Activated T-helper 17 cell treated with anti-CD3 and anti-CD28 coated beads, Interleukin-2, amount 50 U/mL, for 72 hours (primary cell): ENCODE results near the gene DYNC1I1. TPM values are rescaled to one million over a fixed set of nuclear protein-coding genes. Genes with fewer than 3 reads are reported as not detected.

Experiments
- ATAC-seq: fragments of 150-1000 bp; cut with Tn5 transposase; replicated peaks from 2 replicates; pipeline ENCODE4 v1.10.0; 2021; ENCODE audit warnings: mild to moderate bottlenecking, moderate library complexity
- H3K27ac Mint-ChIP-seq: one replicate; pipeline ENCODE4 v1.8.0; 2022; ENCODE audit warnings: mixed read lengths
- H3K27me3 Mint-ChIP-seq: one replicate; pipeline ENCODE4 v1.8.0; 2022; ENCODE audit warnings: mixed read lengths
- H3K36me3 Mint-ChIP-seq: one replicate; pipeline ENCODE4 v1.8.0; 2022; ENCODE audit warnings: low read depth, mild to moderate bottlenecking, mixed read lengths
- H3K4me1 Mint-ChIP-seq: one replicate; pipeline ENCODE4 v1.8.0; 2022; ENCODE audit warnings: mixed read lengths
- H3K4me3 Mint-ChIP-seq: one replicate; pipeline ENCODE4 v1.8.0; 2022; ENCODE audit warnings: mild to moderate bottlenecking, mixed read lengths
- H3K9me3 Mint-ChIP-seq: one replicate; pipeline ENCODE4 v1.8.0; 2022; ENCODE audit warnings: mixed read lengths
- total RNA-seq, 2 donors: library from RNA; stranded (reverse); gene quantifications; one replicate each; pipeline ENCODE4 v1.2.3, GENCODE V29; 2022

DYNC1I1 gene
- total RNA-seq, 2 donors from 2014 or later = not detected

GRCh38 chr7:95897557-95898251 is 125.3 kb downstream of the DYNC1I1 start:
- Mint-ChIP-seq H3K27ac (no peak overlapping the region), H3K4me1 (no peaks in the 10 kb centered on the region), H3K9me3 (no peaks in the 10 kb centered on the region), H3K36me3 (no peaks in the 10 kb centered on the region), H3K4me3 (no peak overlapping the region), H3K27me3 (peaks cover 20% of the 10 kb centered on the region)
- ATAC-seq = no peak

GRCh38 chr7:95899919-95900513 is 127.7 kb downstream of the DYNC1I1 start:
- Mint-ChIP-seq H3K4me3 (no peak overlapping the region), H3K27me3 (peaks cover 20% of the 10 kb centered on the region), H3K9me3 (no peaks in the 10 kb centered on the region), H3K4me1 (no peaks in the 10 kb centered on the region), H3K27ac (no peak overlapping the region), H3K36me3 (no peaks in the 10 kb centered on the region)
- ATAC-seq = no peak

- no peak for ATAC-seq
- H3K4me1 Mint-ChIP-seq = no peaks in the 10 kb centered on the region
- no peak overlapping the region for H3K4me3 Mint-ChIP-seq
- H3K9me3 Mint-ChIP-seq = no peaks in the 10 kb centered on the region
- H3K27me3 Mint-ChIP-seq = peaks cover 20% of the 10 kb centered on the region
- no peak overlapping the region for H3K27ac Mint-ChIP-seq
- H3K36me3 Mint-ChIP-seq = no peaks in the 10 kb centered on the region
Measured at GRCh38 chr7:95901006-95901405, 128.7 kb downstream of the DYNC1I1 start.

GRCh38 chr7:95904099-95904498 is 131.7 kb downstream of the DYNC1I1 start:
- no peaks in the 10 kb centered on the region for H3K36me3 Mint-ChIP-seq
- no peak overlapping the region for H3K27ac Mint-ChIP-seq
- peaks cover 23% of the 10 kb centered on the region for H3K27me3 Mint-ChIP-seq
- no peak overlapping the region for H3K4me3 Mint-ChIP-seq
- H3K9me3 Mint-ChIP-seq = no peaks in the 10 kb centered on the region
- no peak for ATAC-seq
- no peaks in the 10 kb centered on the region for H3K4me1 Mint-ChIP-seq

GRCh38 chr7:95905167-95905566 is 132.8 kb downstream of the DYNC1I1 start:
- no peak for ATAC-seq
- Mint-ChIP-seq H3K27ac (no peak overlapping the region), H3K36me3 (no peaks in the 10 kb centered on the region), H3K4me1 (no peaks in the 10 kb centered on the region), H3K4me3 (no peak overlapping the region), H3K9me3 (no peaks in the 10 kb centered on the region), H3K27me3 (peaks cover 23% of the 10 kb centered on the region)

- Mint-ChIP-seq H3K27ac (no peak overlapping the region), H3K9me3 (no peaks in the 10 kb centered on the region)
Measured at GRCh38 chr7:95906851-95907250, 134.5 kb downstream of the DYNC1I1 start.

GRCh38 chr7:95907337-95907736 is 135.0 kb downstream of the DYNC1I1 start:
- H3K4me1 Mint-ChIP-seq = no peaks in the 10 kb centered on the region
- no peak overlapping the region for H3K4me3 Mint-ChIP-seq
- H3K9me3 Mint-ChIP-seq = no peaks in the 10 kb centered on the region
- no peak for ATAC-seq
- H3K27me3 Mint-ChIP-seq = peaks cover 27% of the 10 kb centered on the region
- H3K36me3 Mint-ChIP-seq = no peaks in the 10 kb centered on the region
- no peak overlapping the region for H3K27ac Mint-ChIP-seq

More at GRCh38 chr7:95906851-95907250, 134.5 kb downstream of the DYNC1I1 start:
- H3K4me1 Mint-ChIP-seq = no peaks in the 10 kb centered on the region
- peaks cover 27% of the 10 kb centered on the region for H3K27me3 Mint-ChIP-seq
- no peak overlapping the region for H3K4me3 Mint-ChIP-seq
- no peak for ATAC-seq
- no peaks in the 10 kb centered on the region for H3K36me3 Mint-ChIP-seq

- no peaks in the 10 kb centered on the region for H3K9me3 Mint-ChIP-seq
- H3K36me3 Mint-ChIP-seq = no peaks in the 10 kb centered on the region
- H3K27me3 Mint-ChIP-seq = peaks cover 27% of the 10 kb centered on the region
- no peak overlapping the region for H3K4me3 Mint-ChIP-seq
- H3K4me1 Mint-ChIP-seq = no peaks in the 10 kb centered on the region
- H3K27ac Mint-ChIP-seq = no peak overlapping the region
- ATAC-seq = no peak
Measured at GRCh38 chr7:95908499-95908898, 136.1 kb downstream of the DYNC1I1 start.

- Mint-ChIP-seq H3K4me3 (no peak overlapping the region), H3K27ac (no peak overlapping the region)
Measured at GRCh38 chr7:95910341-95910740, 138.0 kb downstream of the DYNC1I1 start.

GRCh38 chr7:95915731-95916130 is 143.4 kb downstream of the DYNC1I1 start:
- Mint-ChIP-seq H3K4me3 (no peak overlapping the region), H3K9me3 (no peaks in the 10 kb centered on the region), H3K27me3 (peaks cover 15% of the 10 kb centered on the region), H3K36me3 (no peaks in the 10 kb centered on the region), H3K27ac (no peak overlapping the region), H3K4me1 (no peaks in the 10 kb centered on the region)
- no peak for ATAC-seq

More at GRCh38 chr7:95910341-95910740, 138.0 kb downstream of the DYNC1I1 start:
- Mint-ChIP-seq H3K9me3 (no peaks in the 10 kb centered on the region), H3K27me3 (peaks cover 27% of the 10 kb centered on the region), H3K4me1 (no peaks in the 10 kb centered on the region), H3K36me3 (no peaks in the 10 kb centered on the region)
- ATAC-seq = no peak

- ATAC-seq = no peak
- Mint-ChIP-seq H3K4me1 (no peaks in the 10 kb centered on the region), H3K27me3 (peaks cover 17% of the 10 kb centered on the region), H3K36me3 (no peaks in the 10 kb centered on the region), H3K9me3 (no peaks in the 10 kb centered on the region), H3K27ac (no peak overlapping the region), H3K4me3 (no peak overlapping the region)
Measured at GRCh38 chr7:95916573-95917297, 144.4 kb downstream of the DYNC1I1 start.

GRCh38 chr7:95917634-95918033 is 145.3 kb downstream of the DYNC1I1 start:
- H3K27ac Mint-ChIP-seq = no peak overlapping the region
- H3K4me3 Mint-ChIP-seq = no peak overlapping the region
- H3K36me3 Mint-ChIP-seq = no peaks in the 10 kb centered on the region
- H3K27me3 Mint-ChIP-seq = peaks cover 17% of the 10 kb centered on the region
- H3K4me1 Mint-ChIP-seq = no peaks in the 10 kb centered on the region
- no peak for ATAC-seq
- no peaks in the 10 kb centered on the region for H3K9me3 Mint-ChIP-seq

- H3K27ac Mint-ChIP-seq = no peak overlapping the region
- no peak for ATAC-seq
- H3K4me3 Mint-ChIP-seq = no peak overlapping the region
- no peaks in the 10 kb centered on the region for H3K9me3 Mint-ChIP-seq
- H3K36me3 Mint-ChIP-seq = no peaks in the 10 kb centered on the region
- peaks cover 24% of the 10 kb centered on the region for H3K27me3 Mint-ChIP-seq
- H3K4me1 Mint-ChIP-seq = no peaks in the 10 kb centered on the region
Measured at GRCh38 chr7:95919556-95919955, 147.2 kb downstream of the DYNC1I1 start.

- no peaks in the 10 kb centered on the region for H3K4me1 Mint-ChIP-seq
- H3K27me3 Mint-ChIP-seq = peaks cover 24% of the 10 kb centered on the region
- ATAC-seq = peak; percentile 82
- no peak overlapping the region for H3K4me3 Mint-ChIP-seq
- H3K27ac Mint-ChIP-seq = no peak overlapping the region
- no peaks in the 10 kb centered on the region for H3K9me3 Mint-ChIP-seq
- H3K36me3 Mint-ChIP-seq = no peaks in the 10 kb centered on the region
Measured at GRCh38 chr7:95921543-95921942, 149.2 kb downstream of the DYNC1I1 start.

GRCh38 chr7:95922191-95922590 is 149.8 kb downstream of the DYNC1I1 start:
- ATAC-seq = no peak
- no peaks in the 10 kb centered on the region for H3K9me3 Mint-ChIP-seq
- no peak overlapping the region for H3K4me3 Mint-ChIP-seq
- peaks cover 24% of the 10 kb centered on the region for H3K27me3 Mint-ChIP-seq
- H3K4me1 Mint-ChIP-seq = no peaks in the 10 kb centered on the region
- H3K36me3 Mint-ChIP-seq = no peaks in the 10 kb centered on the region
- no peak overlapping the region for H3K27ac Mint-ChIP-seq
